Spinal cord (tissue), 10 donors: ENCODE data around the gene STAT3. TPM values are rescaled to one million over a fixed set of nuclear protein-coding genes. Genes with fewer than 3 reads are reported as not detected.

Source experiments
- DNase-seq, 6 donors: peaks; one replicate each; pipeline versions ENCODE4 v3.0.0 to v3.0.0-alpha.2; 2013 to 2015; ENCODE audit warnings: low spot score in 6 of 6, low read depth in 4 of 6
- H3K27ac ChIP-seq: one replicate; pipeline ENCODE4 v1.5.1; 2013; ENCODE audit warnings: low read depth, low read length, control low read depth
- H3K27me3 ChIP-seq: one replicate; pipeline ENCODE4 v1.6.1; 2013; ENCODE audit warnings: low read length; ENCODE audit not compliant: control insufficient read depth, insufficient read depth
- H3K36me3 ChIP-seq: one replicate; pipeline ENCODE4 v1.6.1; 2013; ENCODE audit warnings: low read length; ENCODE audit not compliant: control insufficient read depth, insufficient read depth
- H3K4me1 ChIP-seq: one replicate; pipeline ENCODE4 v1.6.1; 2013; ENCODE audit warnings: low read length; ENCODE audit not compliant: control insufficient read depth, insufficient read depth
- H3K4me3 ChIP-seq: one replicate; pipeline ENCODE4 v1.5.1; 2013; ENCODE audit warnings: low read depth, low read length, control low read depth
- H3K9me3 ChIP-seq: one replicate; pipeline ENCODE4 v1.6.1; 2013; ENCODE audit warnings: low read length; ENCODE audit not compliant: control insufficient read depth, insufficient read depth
- WGBS: methylation state at CpG from one replicate; pipeline ENCODE4 v1.1.5; 2013; ENCODE audit warnings: missing lambda C conversion rate; ENCODE audit not compliant: insufficient coverage; 5-methylcytosine and 5-hydroxymethylcytosine counted together
- polyA plus RNA-seq, 2 donors: library from polyadenylated mRNA; unstranded; fragments of 120-200 nt; gene quantifications; one replicate each; pipeline ENCODE4 v1.2.1, GENCODE V29; 2013; ENCODE audit not compliant: insufficient read length in 2 of 2
- total RNA-seq, 2 donors: library from RNA; depleted of rRNA in 1 of 2; stranded (reverse); fragments of 120-200 nt in 1 of 2; fragments of >200 nt in 1 of 2; gene quantifications; one replicate each; pipeline versions ENCODE4 v1.2.3 to v1.2.4, GENCODE V29; 2013 to 2014
- donor health status: healthy.

Gene STAT3
- total and polyA plus RNA-seq, 4 donors, result 74.1 to 97.5 (median 76.0) TPM

GRCh38 chr17:42294469-42295398 lies 93.5 kb downstream of the STAT3 start:
- WGBS, result 78% methylated on average over 6 of the region's 12 CpGs
- Histone ChIP-seq H3K4me1 (no peaks in the 10 kb centered on the region), H3K4me3 (no peak overlapping the region), H3K36me3 (peaks cover 3% of the 10 kb centered on the region), H3K27me3 (no peaks in the 10 kb centered on the region), H3K9me3 (no peaks in the 10 kb centered on the region), H3K27ac (no peak overlapping the region)
- no peak for DNase-seq

GRCh38 chr17:42291129-42291528 lies 97.1 kb downstream of the STAT3 start:
- Histone ChIP-seq H3K27ac (no peak overlapping the region), H3K4me1 (peaks cover 28% of the 10 kb centered on the region), H3K9me3 (no peaks in the 10 kb centered on the region), H3K27me3 (peaks cover 26% of the 10 kb centered on the region), H3K36me3 (no peaks in the 10 kb centered on the region), H3K4me3 (no peak overlapping the region)
- no peak for DNase-seq
- 76% methylated on average over 7 of the region's 11 CpGs for WGBS

GRCh38 chr17:42290577-42290976 lies 97.7 kb downstream of the STAT3 start:
- no peak for DNase-seq
- H3K4me1 ChIP-seq, result peaks cover 28% of the 10 kb centered on the region
- no peak overlapping the region for H3K27ac ChIP-seq
- peaks cover 26% of the 10 kb centered on the region for H3K27me3 ChIP-seq
- no peaks in the 10 kb centered on the region for H3K36me3 ChIP-seq
- H3K4me3 ChIP-seq, result no peak overlapping the region
- 93% methylated on average over 3 of the region's 5 CpGs for WGBS
- no peaks in the 10 kb centered on the region for H3K9me3 ChIP-seq

GRCh38 chr17:42289611-42290181 lies 98.5 kb downstream of the STAT3 start:
- 91% methylated on average over 5 of the region's 9 CpGs for WGBS
- Histone ChIP-seq H3K27me3 (peaks cover 26% of the 10 kb centered on the region), H3K9me3 (no peaks in the 10 kb centered on the region), H3K36me3 (no peaks in the 10 kb centered on the region), H3K4me1 (peaks cover 28% of the 10 kb centered on the region), H3K27ac (no peak overlapping the region), H3K4me3 (no peak overlapping the region)
- DNase-seq, result no peak

GRCh38 chr17:42288803-42289610 lies 99.2 kb downstream of the STAT3 start:
- Histone ChIP-seq H3K4me1 (peaks cover 28% of the 10 kb centered on the region), H3K27me3 (peaks cover 26% of the 10 kb centered on the region), H3K36me3 (no peaks in the 10 kb centered on the region), H3K9me3 (no peaks in the 10 kb centered on the region), H3K4me3 (peak overlapping the region; percentile 2), H3K27ac (no peak overlapping the region)
- DNase-seq, result no peak
- 33% methylated on average over 32 of the region's 44 CpGs for WGBS

- peak within 1 kb of the TSS; percentile 33 for H3K4me3 ChIP-seq
- no peaks in the 10 kb centered on the region for H3K36me3 ChIP-seq
- peaks cover 30% of the 10 kb centered on the region for H3K4me1 ChIP-seq
- H3K9me3 ChIP-seq, result no peaks in the 10 kb centered on the region
- H3K27me3 ChIP-seq, result peaks cover 26% of the 10 kb centered on the region
- H3K27ac ChIP-seq, result peak within 1 kb of the TSS; percentile 73
- WGBS, result 6% methylated on average over 88 of the region's 88 CpGs
- DNase-seq, result peak in 3 of 6 donors; percentile 23 to 72 (median 70)
Measured at GRCh38 chr17:42287977-42288802, 100.1 kb downstream of the STAT3 start, which contains the start of gene STAT5A. STAT5A (plus strand) TSS chr17:42288498; CDS start chr17:42289412, 914 bp downstream.

GRCh38 chr17:42287305-42287976 lies 100.8 kb downstream of the STAT3 start:
- peak overlapping the region; percentile 33 for H3K4me3 ChIP-seq
- H3K36me3 ChIP-seq, result no peaks in the 10 kb centered on the region
- H3K9me3 ChIP-seq, result no peaks in the 10 kb centered on the region
- H3K4me1 ChIP-seq, result peaks cover 32% of the 10 kb centered on the region
- peak overlapping the region; percentile 73 for H3K27ac ChIP-seq
- DNase-seq, result peak in 1 of 6 donors; percentile 43
- 35% methylated on average over 7 of the region's 14 CpGs for WGBS
- peaks cover 26% of the 10 kb centered on the region for H3K27me3 ChIP-seq

- Histone ChIP-seq H3K9me3 (no peaks in the 10 kb centered on the region), H3K27ac (peak overlapping the region; percentile 73), H3K4me3 (no peak overlapping the region), H3K4me1 (peaks cover 35% of the 10 kb centered on the region), H3K36me3 (no peaks in the 10 kb centered on the region), H3K27me3 (peaks cover 26% of the 10 kb centered on the region)
- WGBS, result 88% methylated on average over 2 of the region's 5 CpGs
- no peak for DNase-seq
Measured at GRCh38 chr17:42286411-42287221, 101.6 kb downstream of the STAT3 start.
